NCI-H82 treated with DMSO at 0.1 percent for 48 hours (cell line): ENCODE measurements around the gene MRAP.
"Not testable (repeated sequence)": the region's sequence is repeated elsewhere in the genome, so short reads cannot be mapped to it uniquely, and the experiment has no call there.

Experiments
- DNase-seq: peaks from one replicate; lab custom pipeline; 2025; ENCODE audit not compliant: unreplicated experiment; lab: John Stamatoyannopoulos, UW

Gene MRAP

DNA sequence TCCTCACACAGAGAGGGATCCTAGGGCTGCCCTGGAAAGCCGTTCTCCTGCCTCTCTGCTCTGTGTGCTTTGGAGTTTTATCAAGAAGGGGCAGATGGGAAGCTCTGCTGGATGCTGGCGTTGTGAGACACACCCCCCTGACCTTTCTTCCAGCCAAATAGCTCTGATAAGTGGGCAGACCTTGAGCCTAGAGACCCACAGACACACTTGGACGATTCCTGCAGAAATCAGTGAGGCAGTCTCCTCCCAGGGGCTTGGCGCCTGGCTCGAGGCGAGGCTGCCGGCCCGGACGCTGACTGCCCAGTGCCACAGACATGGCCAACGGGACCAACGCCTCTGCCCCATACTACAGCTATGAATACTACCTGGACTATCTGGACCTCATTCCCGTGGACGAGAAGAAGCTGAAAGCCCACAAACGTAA lies at the start of gene MRAP:
TSS of gene MRAP (plus strand) at position 198 of the 424 bp plus-strand sequence. CDS start at position 315, 117 bp downstream.
- DNase-seq: no peak

DNA sequence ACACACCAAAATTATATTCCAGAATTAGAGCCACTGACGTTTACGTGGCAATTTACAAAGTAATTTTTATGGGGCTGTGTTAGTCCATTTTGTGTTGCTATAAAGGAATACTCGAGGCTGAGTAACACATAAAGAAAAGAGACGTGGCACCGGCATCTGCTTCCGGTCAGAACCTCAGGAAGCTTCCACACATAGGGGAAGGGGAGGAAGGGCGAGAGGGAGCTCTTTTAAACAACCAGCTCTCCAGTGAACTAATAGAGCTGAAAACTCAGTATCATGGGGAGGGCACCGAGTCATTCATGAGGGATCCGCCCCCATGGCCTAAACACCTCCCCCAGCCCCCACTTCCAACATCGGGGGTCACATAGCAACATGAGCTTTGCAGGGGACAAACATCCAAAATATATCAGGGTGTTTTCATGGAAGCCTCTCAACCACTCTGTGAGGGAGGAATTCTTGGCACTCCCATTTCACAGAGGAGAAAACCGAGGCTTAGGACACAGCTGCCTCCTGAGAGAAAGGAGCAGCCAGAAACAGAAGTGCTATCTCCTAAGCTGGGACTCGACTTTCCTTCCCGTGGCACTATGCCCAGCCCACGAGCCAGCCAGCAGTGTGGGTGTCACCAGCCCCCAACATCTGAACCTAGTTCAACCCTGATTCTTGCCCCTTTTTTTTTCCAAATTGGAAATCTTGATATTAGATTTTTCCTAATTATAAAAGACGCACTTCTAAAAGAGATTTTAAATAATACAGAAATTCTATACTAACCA lies 49.0 kb upstream of the MRAP start:
- no peak for DNase-seq

DNA sequence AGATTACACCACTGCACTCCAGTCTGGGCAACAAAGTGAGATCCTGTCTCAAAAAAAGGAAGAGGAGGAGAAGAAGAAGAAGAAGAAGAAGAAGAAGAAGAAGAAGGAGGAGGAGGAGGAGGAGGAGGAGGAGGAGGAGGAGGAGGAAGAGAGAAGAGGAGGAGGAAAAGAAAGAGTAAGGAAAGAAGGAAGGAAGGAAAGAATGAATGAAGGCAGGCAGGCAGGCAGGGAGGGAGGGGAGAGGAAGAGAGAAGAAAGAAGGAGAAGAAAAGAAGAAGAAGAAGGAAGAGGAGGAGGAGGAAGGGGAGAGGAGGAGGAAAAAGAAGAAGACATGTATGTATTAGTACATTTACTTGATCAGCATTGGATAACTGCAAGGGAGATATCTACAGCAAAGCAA lies 46.5 kb upstream of the MRAP start:
- no peak for DNase-seq

DNA sequence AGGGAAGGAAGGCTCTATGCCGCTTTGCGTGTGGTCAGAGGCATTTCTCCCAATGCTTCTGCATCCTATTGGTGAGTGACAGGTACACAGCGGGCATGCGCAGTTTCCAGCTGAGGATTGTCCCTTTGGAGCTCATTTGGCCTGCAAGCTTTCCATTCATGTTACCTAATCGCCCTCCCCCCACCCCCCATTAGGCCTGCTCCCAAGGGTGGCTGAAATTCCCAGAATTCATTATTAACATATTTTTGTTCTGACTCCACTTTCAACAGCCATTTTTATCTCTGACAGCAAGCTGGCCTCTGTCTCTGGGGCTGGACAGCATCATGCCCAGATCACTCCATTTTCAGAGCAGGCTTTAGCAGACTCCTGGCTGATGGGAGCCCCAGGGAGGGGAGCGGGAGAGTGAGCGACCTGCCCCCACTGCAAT lies 45.4 kb upstream of the MRAP start:
- DNase-seq: no peak

DNA sequence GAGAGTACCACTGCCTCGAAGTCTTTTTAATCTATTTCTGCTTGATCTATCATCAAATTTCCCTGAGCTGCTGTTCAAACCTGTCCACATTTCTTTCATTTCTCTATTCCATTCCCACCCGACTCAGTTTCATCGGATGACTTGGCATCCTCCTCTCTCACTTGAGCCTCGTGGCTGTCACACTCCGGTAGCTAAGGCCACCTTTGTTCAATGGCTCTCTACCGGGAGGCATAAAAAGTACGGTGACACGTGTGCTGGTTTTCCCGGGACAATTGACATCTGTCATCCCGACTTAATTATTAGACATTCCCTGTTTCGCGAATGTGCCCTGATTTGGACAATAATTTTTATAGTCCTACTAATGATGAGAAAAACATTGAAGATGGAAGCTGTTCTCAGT lies 42.4 kb upstream of the MRAP start:
- DNase-seq: no peak

DNA sequence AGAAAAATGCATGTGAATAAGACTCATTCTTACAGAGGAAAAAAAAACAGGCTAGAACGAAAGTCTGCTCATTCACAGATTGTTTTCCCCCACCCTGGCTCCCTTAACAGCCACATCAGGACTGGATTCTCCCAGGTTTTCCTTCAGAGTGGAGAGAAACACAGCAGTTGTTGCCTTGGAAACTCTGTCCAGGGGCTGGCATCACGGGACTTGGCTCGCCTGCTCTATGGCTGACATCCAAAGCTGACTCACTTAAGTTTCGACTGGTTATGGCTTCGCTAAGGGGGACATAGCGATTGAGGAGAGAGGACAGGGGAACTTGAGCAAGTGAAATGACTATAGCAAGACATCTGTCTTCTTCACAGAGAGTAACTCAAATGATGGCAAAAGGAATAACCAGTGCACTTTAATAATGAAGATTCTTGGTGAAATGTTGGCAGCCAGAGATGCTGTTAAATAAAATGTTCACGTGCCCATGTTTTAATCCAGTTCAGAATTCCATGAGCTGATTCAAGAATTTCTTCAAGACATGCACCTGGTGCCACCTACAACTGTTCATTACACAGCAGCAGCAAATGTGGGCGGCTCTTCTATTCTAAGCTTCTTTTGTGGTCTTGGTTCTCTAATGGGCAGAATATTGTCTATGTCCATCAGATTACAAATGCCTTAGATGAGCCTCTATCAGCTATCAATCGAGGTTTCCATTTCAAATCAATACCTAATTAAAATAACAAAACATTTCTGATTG lies 41.6 kb upstream of the MRAP start:
- no peak for DNase-seq

DNA sequence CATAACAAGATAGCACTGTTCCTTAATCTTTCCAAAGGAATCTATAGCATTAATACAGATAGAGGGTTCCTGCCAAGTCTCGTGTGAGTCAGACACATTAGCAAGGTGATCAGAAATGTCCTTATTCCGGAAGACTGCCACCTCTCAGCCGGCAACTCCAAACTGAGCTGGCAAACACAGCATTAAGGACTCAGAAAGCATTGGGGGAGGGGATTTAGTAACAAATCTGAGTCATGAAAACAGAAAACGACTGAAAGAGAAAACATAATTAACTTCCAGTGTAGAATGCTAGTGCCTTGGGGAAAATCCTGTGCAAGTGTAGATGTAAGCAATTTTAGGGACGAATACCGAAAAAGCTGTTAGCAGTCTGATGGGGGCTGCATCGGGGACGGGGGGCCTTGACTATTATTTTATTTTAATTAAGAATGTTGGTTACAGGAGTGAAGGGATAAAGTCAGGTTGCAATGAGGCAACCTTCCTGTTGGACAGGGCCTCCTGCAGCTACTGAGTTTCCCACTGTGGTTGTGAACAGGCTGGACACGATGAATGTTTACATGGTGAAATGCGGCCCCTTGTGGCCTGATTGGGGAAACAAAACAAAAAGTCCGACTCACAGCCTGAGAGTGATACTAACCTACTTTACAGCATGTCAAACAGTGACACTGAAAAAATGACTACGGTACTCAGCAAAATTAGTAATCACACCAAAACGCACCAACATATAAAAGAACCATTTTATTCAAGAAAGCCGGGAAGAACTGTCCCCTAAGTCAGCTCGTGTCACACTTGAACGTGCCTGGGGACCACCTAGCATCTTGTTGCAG lies 40.5 kb upstream of the MRAP start:
- DNase-seq: peak; percentile 55

DNA sequence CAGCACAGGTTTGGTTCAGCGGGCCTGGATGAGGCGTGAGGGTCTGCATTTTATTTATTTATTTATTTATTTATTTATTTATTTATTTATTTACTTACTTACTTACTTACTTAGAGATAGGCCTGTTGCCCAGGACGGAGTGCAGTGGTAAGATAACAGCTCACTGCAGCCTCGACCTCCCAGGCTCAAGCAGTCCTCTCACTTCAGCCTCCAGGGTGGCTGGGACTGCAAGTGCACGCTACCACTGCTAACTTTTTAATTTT lies 39.9 kb upstream of the MRAP start:
- DNase-seq: not testable (repeated sequence)

DNA sequence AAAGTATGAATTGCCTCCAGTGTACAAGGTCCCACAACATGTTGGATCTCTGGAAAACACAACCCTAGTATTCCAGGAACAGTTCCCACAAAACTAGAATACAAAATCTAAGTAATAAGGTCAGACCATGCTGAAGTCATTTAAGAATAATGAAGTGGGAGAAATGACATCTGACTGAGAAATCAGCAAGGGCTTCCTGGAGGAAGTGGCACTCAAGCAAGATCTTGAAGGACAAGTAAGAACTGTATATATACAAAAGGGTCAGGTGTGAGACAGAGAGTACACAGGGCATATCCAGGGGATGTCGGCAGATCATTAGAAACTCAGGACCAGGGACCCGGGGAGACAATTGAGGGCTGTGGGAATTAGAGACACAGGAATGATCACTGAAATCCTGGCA lies 38.5 kb upstream of the MRAP start:
- no peak for DNase-seq

DNA sequence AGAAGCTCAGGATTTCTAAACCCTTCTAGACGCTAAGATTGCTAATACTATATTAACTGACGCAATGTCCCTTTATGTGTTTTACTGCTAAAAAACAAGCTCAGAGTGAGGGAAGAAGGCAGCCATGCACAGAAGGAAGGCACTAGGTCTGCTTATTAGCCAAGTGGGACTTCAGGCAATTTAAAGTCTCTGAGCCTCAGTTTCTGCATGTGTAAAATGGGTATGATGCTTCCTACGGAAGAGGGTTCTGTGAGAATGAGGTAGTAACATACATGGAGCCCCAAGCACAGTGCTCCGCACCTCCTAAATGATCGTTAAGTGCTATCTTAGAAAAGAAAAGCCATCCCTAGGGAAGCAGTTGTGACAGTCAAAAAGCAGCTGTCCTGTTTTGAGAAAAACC lies 36.7 kb upstream of the MRAP start:
- no peak for DNase-seq

DNA sequence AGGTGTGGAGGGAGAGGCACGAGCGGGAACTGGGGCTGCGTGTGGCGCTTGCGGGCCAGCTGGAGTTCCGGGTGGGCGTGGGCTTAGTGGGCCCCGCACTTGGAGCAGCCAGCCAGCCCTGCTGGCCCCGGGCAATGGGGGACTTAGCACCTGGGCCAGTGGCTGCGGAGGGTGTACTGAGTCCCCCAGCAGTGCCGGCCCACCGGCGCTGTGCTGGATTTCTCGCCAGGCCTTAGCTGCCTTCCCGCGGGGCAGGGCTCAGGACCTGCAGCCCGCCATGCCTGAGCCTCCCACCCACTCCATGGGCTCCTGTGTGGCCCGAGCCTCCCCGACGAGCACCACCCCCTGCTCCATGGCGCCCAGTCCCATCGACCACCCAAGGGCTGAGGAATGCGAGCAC lies 33.3 kb upstream of the MRAP start:
- not testable (repeated sequence) for DNase-seq

DNA sequence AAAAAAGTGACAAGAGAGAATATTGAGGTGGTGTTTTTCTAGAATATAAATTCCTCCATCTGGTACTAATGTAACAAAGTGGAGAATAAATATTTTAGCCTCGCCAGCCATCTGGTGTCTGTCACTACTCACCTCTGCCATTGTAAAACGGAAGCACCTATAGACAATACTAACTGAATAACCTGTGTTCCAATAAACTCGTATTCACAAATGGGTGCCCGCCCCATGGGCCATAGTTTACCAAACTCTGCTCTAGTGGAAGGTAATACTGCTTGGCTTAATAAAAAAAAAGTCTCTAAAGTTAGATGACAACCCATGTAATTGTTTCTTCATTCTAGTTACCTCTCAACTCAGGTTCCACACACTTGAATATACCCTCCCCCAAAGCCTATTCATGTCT lies 27.9 kb upstream of the MRAP start:
- DNase-seq: no peak

DNA sequence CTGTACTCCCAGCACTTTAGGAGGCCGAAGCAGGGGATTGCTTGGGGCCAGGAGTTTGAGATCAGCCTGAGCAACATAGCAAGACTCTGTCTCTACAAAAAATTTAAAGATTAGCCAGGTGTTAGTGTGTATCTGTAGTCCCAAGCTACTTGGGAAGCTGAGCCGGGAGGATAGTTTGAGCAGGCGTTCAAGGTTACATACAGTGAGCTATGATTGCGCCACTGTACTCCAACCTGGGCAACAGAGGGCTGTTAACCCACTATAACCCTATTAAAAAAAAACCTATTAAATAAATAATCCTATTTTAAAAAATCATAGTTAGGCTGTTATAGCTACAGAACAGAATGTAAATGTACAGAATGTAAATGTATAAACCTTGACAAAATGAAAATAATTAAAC lies 22.0 kb upstream of the MRAP start:
- DNase-seq: no peak

DNA sequence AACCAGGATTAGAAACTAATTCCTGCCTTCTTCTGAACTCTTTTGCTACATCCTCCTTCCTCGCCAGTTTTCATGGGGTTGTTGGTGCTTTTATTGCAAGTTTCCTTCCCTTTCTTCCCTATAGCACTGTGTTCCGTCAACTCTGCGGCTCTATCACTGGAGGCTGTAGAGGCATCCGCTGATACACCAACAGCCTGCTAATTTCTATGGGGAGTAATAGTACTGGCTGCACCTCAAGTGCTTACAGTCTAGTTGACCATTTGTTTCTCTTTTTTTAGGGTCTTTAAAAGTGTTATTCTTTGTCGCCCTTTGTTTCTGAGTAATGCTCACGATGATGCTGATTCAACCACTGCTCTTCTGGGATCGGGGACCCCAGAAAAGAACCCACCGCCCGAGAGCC lies 20.6 kb upstream of the MRAP start:
- no peak for DNase-seq

DNA sequence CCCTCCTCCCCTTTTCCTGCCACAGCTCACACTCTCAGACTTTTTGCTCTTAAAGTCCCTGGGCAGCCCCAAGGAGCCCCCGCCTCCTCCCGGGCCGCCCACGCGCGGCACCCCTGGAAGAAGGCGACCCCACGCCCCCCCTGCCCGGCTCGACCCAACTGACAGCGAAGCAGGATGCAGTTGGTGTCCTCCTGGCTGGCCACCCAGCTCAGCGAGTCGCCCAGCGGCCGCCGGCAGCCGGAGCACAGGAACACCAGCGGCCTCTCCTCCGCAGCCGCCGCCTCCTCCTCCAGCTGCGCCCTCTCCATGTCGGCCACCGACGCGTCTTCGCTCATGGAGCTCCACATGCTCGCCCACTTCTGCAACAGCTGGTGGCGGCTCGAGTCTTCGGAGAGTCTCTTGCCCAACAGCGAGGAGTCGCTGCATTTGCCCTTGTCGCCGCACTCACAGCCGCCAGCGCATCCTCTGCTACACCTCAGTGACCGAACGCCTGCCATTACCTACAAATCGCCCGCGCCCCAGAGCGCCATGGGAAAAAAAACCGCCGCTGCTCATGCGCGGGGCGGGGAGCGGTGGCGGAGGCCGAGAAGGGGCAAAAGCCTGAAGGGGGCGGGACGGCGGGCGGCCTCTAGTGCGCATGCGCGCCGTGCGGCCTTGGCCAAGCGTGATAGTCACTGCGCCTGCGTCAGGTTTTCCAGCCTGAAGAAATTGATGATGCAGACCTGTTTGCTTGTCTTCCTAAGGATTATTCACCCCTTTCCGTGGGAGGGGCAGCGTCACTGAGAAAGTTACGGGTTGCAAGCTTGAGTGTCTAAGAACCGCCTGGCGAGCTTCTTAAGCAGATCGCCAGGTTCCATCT lies 19.9 kb upstream of the MRAP start, which contains the start of gene MIS18A:
TSS of gene MIS18A (minus strand) at position 532 of the 859 bp plus-strand sequence. CDS start at position 497, 35 bp downstream.
- peak; percentile 89 for DNase-seq

DNA sequence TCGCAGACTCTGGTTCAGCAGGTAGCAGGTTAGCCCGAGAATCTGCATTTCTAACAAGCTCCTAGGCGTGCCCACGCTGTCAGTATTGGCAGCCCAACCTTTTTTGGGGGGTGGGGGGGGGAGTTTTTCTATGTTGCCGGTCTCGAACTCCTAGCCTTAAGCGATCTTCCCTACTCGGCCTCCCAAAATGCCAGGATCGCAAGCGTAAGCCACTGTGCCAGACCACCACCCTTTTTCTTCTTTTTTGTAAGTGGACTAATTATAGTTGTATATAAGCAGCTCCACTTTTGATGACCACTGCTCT lies 19.3 kb upstream of the MRAP start:
- DNase-seq: no peak

DNA sequence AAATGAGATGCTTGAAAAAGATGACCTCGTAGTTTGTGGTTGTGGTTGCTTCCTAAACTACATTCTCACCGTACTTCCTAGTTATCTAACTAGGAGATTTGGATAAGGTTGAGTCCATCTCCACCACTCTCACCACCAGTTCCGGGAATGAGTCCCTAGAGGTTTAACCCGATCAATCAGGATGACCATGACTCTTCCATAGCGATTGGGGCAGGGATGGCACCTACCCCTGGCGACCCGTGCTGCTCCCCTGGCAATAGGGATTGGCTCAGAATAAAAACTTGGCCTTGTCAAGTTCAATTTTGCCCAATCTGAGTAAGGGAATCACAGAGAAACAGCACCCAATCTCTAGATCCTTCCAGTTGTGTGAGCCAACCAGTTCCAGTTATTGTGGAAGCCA lies 17.1 kb upstream of the MRAP start:
- DNase-seq: no peak

DNA sequence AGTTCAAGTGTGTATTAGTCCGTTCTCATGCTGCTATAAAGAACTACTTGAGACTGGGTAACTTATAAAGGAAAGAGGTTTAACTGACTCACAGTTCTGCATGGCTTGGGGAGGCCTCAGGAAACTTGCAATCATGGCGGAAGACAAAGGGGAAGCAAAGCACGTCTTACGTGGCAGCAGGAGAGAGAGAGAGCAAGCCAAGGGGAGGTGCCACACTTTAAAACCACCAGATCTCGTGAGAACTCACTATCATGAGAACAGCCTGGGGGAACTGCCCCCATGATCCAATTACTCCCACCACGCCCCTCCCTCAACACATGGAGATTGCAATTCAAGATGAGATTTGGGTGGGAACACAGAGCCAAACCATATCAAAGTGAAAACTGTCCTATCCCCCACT lies 15.7 kb upstream of the MRAP start:
- DNase-seq: no peak

DNA sequence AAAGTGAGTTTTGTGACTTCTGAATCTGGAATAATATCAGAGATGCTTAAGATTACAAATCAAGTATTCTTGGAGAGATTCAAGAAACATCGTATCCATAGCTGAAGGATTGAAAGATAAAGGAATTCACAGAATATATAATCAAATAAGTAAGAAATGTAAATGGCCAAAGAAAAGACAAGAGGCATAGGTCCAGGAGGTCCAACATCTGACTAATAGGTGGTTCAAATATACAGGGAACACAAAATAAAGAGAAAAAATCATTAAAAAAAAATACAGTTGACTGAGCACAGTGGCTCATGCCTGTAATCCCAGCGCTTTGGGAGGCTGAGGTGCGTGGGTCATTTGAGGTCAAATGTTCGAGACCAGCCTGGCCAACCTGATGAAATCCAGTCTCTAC lies 13.2 kb upstream of the MRAP start:
- no peak for DNase-seq

DNA sequence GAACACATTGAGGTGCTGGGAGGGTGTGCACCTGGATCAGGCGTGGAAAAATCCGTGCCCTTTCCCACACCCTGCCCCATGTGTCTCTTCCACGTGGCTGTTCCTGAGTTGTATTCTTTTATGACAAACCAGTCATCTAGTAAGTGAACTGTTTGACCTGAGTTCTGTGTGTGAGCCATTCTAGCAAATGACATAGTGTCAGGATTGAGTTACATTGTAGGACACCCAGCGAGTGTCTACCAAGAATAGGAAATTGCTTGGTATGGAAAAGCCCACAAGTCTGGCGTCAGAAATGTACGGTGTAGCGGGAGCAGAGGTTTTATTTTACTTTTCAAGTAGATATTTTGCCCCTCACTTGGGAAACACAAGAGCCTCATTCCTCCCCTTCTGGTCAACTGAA lies 1.2 kb upstream of the MRAP start:
- DNase-seq: no peak

DNA sequence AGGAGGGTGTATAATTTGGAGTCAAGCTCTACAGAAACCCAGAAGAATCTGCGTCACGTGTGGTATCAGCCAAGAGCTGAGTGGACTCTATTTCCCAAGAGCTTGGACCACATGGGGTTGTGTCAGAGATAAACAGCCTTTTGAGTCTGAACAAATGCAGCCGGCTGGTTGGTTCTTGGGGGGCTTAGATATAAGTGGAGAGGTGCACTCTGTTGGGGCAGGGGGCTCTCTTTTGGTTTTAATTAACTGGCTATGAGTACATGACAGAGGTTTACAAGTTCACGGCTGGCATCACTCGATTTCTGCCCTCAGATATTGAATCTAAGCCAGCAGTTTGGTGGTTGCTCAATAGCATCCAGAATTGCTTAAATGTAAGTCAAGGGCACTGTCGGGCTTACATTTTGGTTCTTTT lies 501 bp upstream of the MRAP start:
- DNase-seq: no peak
